Calu3 (cell line): ENCODE results near the gene LDLRAD3. TPM values are rescaled to one million over a fixed set of nuclear protein-coding genes. Genes with fewer than 3 reads are reported as not detected.
"Not testable (repeated sequence)": the region's sequence is repeated elsewhere in the genome, so short reads cannot be mapped to it uniquely, and the experiment has no call there.

Experiments
- BruUV-seq: library from RNA; stranded (reverse); fragments of 400-500 nt; replicated peaks from 2 replicates; lab custom pipeline; 2021; lab: Mats Ljungman, UMichigan
- CTCF ChIA-PET: fragments of 300-600 bp; sonication (Branson Sonifier 250); formaldehyde crosslinking; loops from one replicate; lab custom pipeline; 2022; ENCODE audit warnings: antibody characterized with exemption; lab: Charles Lee
- DNase-seq: peaks from one replicate; pipeline ENCODE4 v3.0.0; 2022
- H3K27ac Mint-ChIP-seq: one replicate; pipeline ENCODE4 v1.8.0; 2022; ENCODE audit warnings: mixed read lengths; ENCODE audit not compliant: unreplicated experiment
- H3K27me3 Mint-ChIP-seq: one replicate; pipeline ENCODE4 v1.8.0; 2022; ENCODE audit warnings: mixed read lengths; ENCODE audit not compliant: unreplicated experiment
- H3K36me3 Mint-ChIP-seq: one replicate; pipeline ENCODE4 v1.8.0; 2022; ENCODE audit warnings: mild to moderate bottlenecking, moderate library complexity, mixed read lengths; ENCODE audit not compliant: insufficient read depth, unreplicated experiment
- H3K4me1 Mint-ChIP-seq: one replicate; pipeline ENCODE4 v1.8.0; 2022; ENCODE audit warnings: mild to moderate bottlenecking, low read depth, mixed read lengths; ENCODE audit not compliant: unreplicated experiment
- H3K4me3 Mint-ChIP-seq: one replicate; pipeline ENCODE4 v1.8.0; 2022; ENCODE audit warnings: mild to moderate bottlenecking, low read depth, moderate library complexity, mixed read lengths; ENCODE audit not compliant: unreplicated experiment
- H3K9me3 Mint-ChIP-seq: one replicate; pipeline ENCODE4 v1.8.0; 2022; ENCODE audit warnings: low read depth, mixed read lengths; ENCODE audit not compliant: unreplicated experiment
- intact Hi-C: fragments of 100-400 bp; cut with micrococcal nuclease; formaldehyde crosslinking; loops from one replicate; pipeline ENCODE4 v1.10.0; 2022; ENCODE audit not compliant: unreplicated experiment
- total RNA-seq: library from RNA; stranded (reverse); gene quantifications from 2 replicates; pipeline ENCODE4 v1.2.3, GENCODE V29; 2022
- TF ChIP-seq, protein P1 (sequence below): fragments of 200-600 bp; IDR thresholded peaks from one replicate; pipeline ENCODE4 v1.8.0; 2022; ENCODE audit warnings: antibody characterized with exemption; ENCODE audit not compliant: unreplicated experiment

Gene LDLRAD3
- total RNA-seq, 1 experiment from 2014 or later = 16.2 TPM

DNA sequence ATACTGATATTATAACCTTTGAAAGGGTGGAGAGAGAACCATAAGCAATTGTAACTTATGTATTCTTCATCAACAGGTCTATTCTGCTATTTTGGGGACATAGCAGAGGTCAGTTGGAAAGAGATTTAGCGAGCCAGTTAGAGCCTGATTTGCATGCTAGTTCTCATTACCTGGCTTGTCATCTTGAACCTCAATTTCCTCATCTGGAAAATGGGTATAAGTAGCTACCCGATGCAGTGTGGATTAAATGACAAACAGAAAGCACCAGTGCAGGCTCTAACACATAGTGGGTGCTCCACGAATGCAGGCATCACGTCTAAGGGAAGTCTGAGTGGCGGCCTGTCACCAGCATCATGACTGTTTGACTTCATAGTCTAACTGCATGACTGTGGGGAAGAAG lies 67.7 kb downstream of the LDLRAD3 start:
- intact Hi-C loops = no loop called here

DNA sequence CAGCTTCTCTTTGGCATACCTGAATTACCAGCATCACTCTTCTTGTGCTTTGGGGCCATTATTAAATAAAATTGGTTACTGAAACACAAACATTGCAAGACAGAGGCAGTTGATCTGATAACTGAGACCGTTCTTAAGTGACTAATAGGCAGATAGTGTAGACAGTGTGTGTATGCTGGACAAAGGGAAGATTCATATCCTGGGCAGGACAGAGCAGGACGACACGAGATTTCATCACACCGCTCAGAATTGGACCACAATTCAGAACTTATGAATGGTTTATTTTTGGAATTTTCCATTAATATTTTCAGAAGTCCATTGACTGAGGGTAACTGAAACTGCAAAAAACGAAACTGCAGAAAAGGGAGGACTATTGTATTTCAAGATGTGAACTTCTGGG lies 68.6 kb downstream of the LDLRAD3 start:
- Mint-ChIP-seq H3K4me3 (no peak overlapping the region), H3K36me3 (no peaks in the 10 kb centered on the region), H3K27me3 (no peaks in the 10 kb centered on the region), H3K9me3 (no peaks in the 10 kb centered on the region), H3K27ac (no peak overlapping the region), H3K4me1 (peaks cover 31% of the 10 kb centered on the region)
- intact Hi-C loops = no loop called here
- TF ChIP-seq, protein P1, sequence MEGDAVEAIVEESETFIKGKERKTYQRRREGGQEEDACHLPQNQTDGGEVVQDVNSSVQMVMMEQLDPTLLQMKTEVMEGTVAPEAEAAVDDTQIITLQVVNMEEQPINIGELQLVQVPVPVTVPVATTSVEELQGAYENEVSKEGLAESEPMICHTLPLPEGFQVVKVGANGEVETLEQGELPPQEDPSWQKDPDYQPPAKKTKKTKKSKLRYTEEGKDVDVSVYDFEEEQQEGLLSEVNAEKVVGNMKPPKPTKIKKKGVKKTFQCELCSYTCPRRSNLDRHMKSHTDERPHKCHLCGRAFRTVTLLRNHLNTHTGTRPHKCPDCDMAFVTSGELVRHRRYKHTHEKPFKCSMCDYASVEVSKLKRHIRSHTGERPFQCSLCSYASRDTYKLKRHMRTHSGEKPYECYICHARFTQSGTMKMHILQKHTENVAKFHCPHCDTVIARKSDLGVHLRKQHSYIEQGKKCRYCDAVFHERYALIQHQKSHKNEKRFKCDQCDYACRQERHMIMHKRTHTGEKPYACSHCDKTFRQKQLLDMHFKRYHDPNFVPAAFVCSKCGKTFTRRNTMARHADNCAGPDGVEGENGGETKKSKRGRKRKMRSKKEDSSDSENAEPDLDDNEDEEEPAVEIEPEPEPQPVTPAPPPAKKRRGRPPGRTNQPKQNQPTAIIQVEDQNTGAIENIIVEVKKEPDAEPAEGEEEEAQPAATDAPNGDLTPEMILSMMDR = no peak
- DNase-seq = no peak
- CTCF ChIA-PET = no interaction called here
- no TSS peak for BruUV-seq

More for the DNA sequence above, 67.7 kb downstream of the LDLRAD3 start:
- no peak overlapping the region for H3K27ac Mint-ChIP-seq
- H3K27me3 Mint-ChIP-seq = no peaks in the 10 kb centered on the region
- TF ChIP-seq, protein P1 = no peak
- CTCF ChIA-PET = no interaction called here
- no peaks in the 10 kb centered on the region for H3K36me3 Mint-ChIP-seq
- H3K4me1 Mint-ChIP-seq = peaks cover 31% of the 10 kb centered on the region
- BruUV-seq = no TSS peak
- no peak overlapping the region for H3K4me3 Mint-ChIP-seq
- no peaks in the 10 kb centered on the region for H3K9me3 Mint-ChIP-seq
- DNase-seq = no peak

DNA sequence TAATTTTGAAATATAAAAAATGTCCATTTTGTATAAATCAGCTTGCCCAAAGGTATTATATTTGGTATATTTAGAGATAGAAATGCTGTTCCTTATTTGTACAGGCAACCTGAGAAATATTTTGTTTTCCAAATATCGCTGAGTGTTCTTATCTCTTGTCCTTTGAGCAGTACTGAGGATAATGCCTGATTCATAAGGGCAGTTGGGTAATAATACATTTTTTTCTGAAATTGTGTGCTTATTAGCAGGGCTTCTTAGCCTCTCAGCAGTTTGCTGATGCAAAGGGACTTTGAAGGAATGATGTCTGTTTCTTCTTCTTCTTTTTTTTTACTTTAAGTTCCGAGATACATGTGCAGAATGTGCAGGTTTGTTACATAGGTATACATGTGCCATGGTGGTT lies 69.1 kb downstream of the LDLRAD3 start:
- intact Hi-C loops = no loop called here

DNA sequence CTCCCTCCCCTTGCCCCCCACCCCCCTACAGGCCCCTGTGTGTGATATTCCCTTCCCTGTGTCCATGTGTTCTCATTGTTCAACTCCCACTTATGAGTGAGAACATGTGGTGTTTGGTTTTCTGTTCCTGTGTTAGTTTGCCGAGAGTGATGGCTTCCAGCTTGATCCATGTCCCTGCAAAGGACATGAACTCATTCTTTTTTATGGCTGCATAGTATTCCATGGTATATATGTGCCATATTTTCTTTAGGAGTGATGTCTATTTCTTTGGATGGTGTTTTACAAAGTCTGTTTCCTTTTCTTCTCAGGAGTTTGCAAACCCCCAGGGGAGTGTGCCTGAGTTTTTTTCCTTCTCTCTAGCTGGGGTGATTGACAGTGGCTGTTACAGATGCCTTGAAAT lies 69.6 kb downstream of the LDLRAD3 start:
- H3K4me1 Mint-ChIP-seq = peaks cover 31% of the 10 kb centered on the region
- intact Hi-C loops, H3K27ac Mint-ChIP-seq, DNase-seq, BruUV-seq, H3K27me3 Mint-ChIP-seq, H3K36me3 Mint-ChIP-seq, H3K9me3 Mint-ChIP-seq, H3K4me3 Mint-ChIP-seq: not testable (repeated sequence)
- CTCF ChIA-PET = interaction anchor here (0.7 kb wide), 1 partner anchor 1707 kb away, joined by 3 read pairs; no protein-coding TSS in a partner anchor

More for the DNA sequence above, 69.1 kb downstream of the LDLRAD3 start:
- no peak for DNase-seq
- Mint-ChIP-seq H3K27ac (no peak overlapping the region), H3K9me3 (no peaks in the 10 kb centered on the region), H3K27me3 (no peaks in the 10 kb centered on the region), H3K4me3 (no peak overlapping the region), H3K4me1 (peaks cover 31% of the 10 kb centered on the region), H3K36me3 (no peaks in the 10 kb centered on the region)
- CTCF ChIA-PET = interaction anchor here (0.7 kb wide), 1 partner anchor 1707 kb away, joined by 3 read pairs; no protein-coding TSS in a partner anchor
- BruUV-seq = no TSS peak
- TF ChIP-seq, protein P1 = no peak
